Measurements from ENCODE around the gene IER5L. TPM values are rescaled to one million over a fixed set of nuclear protein-coding genes. Genes with fewer than 3 reads are reported as not detected.
"Not testable (repeated sequence)": the region's sequence is repeated elsewhere in the genome, so short reads cannot be mapped to it uniquely, and the experiment has no call there.

IER5L gene
- total RNA-seq, 4 donors from 2014 or later, result 10.9 to 16.1 (median 12.6) TPM

DNA sequence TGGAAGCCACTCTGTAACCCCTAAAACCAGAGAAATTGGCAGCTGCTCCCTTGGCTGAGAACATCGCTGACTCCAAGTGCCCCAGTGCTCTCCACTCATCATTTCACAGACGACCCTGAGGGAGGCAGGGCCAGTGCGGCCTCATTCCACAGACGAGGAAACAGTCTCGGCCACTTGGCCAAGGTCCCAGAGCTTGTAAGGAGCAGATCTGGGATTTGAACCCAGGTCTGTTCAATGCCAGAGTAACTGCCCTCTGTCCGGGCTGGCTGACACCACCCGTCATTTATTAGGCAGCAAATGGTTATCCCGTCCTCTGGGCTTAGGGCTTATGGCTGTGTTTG is 19.9 kb upstream of the IER5L start:
- H3K4me3 ChIP-seq (ENCODE audit: low read depth, poor library complexity, severe bottlenecking), result no peak overlapping the region
- no peak for DNase-seq (ENCODE audit: low spot score in 2 of 2)

DNA sequence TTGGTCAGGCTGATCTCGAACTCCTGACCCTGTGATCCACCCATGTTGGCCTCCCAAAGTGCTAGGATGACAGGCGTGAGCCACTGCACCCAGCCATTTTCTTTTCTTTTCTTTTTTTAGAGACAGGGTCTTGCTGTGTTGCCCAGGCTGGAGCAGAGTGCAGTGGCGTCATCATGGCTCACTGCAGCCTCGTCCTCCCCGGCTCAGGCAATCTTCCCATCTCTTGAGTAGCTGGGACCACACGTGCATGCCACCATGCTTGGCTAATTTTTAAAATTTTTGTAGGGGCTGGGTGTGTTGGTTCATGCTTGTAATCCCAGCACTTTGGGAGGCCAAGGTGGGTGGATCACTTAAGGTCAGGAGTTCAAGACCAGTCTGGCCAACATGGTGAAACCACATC is 19.0 kb upstream of the IER5L start:
- DNase-seq (ENCODE audit: low spot score in 2 of 2); intact Hi-C loops (cut with DNase I; ENCODE audit: low total_unique reads); H3K4me3 ChIP-seq (ENCODE audit: low read depth, poor library complexity, severe bottlenecking): not testable (repeated sequence)
- WGBS, 2 donors, result 91 to 92% methylated on average over 6 of the region's 6 CpGs

More for the DNA sequence above, 19.9 kb upstream of the IER5L start:
- intact Hi-C loops (cut with DNase I; ENCODE audit: low total_unique reads), result no loop called here
- TF ChIP-seq POLR2A (IDR thresholded peaks at IDR 0.05), result no peak
- TF ChIP-seq CTCF (IDR thresholded peaks at IDR 0.05), result no peak
- 35 to 40% methylated on average over 8 of the region's 8 CpGs for WGBS, 2 donors

DNA sequence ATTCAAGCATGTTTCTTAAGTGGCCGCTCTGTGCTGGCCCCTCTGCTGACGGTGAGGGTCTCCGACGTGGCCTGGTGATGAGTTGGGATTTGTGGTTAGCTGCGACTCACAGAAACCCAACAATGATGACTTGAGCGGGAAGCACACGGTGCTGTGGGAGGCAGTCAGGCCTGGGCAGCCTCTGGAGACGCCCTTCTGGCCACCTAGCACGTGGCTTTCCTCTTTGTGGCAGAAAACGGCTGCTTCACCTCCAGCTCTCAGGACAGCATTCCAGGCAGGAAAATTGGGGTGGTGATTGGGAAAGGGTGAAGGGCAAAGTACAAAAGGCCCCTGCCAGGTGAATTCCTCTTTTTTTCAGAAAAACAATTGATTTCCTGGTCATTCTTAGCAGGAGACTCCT is 17.5 kb upstream of the IER5L start:
- intact Hi-C loops (cut with DNase I; ENCODE audit: low total_unique reads), result no loop called here
- no peak for DNase-seq (ENCODE audit: low spot score in 2 of 2)
- no peak overlapping the region for H3K4me3 ChIP-seq (ENCODE audit: low read depth, poor library complexity, severe bottlenecking)
- WGBS, 2 donors, result 89 to 94% methylated on average over 10 of the region's 10 CpGs
- no peak for TF ChIP-seq POLR2A (IDR thresholded peaks at IDR 0.05)
- TF ChIP-seq CTCF (IDR thresholded peaks at IDR 0.05), result no peak

- no peak overlapping the region for H3K4me3 ChIP-seq (ENCODE audit: low read depth, poor library complexity, severe bottlenecking)
- intact Hi-C loops (cut with DNase I; ENCODE audit: low total_unique reads), result no loop called here
- no peak for DNase-seq (ENCODE audit: low spot score in 2 of 2)
- WGBS, 2 donors, result 59 to 84% methylated on average over 3 of the region's 3 CpGs
- no peak for TF ChIP-seq CTCF (IDR thresholded peaks at IDR 0.05)
- no peak for TF ChIP-seq POLR2A (IDR thresholded peaks at IDR 0.05)
Observed at GRCh38 chr9:129194221-129194620, 16.2 kb upstream of the IER5L start.

DNA sequence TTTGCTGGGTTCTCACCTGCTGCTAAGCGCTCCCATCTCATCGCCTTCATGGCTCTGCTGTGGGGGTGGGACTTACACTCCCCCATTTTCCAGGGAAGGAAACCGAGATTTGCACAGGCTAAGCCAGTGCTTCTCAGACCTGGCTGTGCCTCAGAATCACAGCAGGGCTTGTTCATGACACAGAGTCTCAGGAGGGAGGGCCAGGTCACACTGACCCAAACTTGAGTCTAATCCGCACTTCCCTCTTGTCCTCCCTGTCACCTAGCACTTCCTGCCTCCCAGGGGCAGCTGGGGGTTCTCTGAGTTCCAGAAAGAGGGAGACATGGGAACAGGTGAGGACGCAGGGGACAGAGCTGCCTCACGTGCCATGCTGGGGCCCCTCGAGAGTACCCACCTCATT is 15.6 kb upstream of the IER5L start:
- intact Hi-C loops (cut with DNase I; ENCODE audit: low total_unique reads), result no loop called here
- no peak for DNase-seq (ENCODE audit: low spot score in 2 of 2)
- WGBS, 2 donors, result 77 to 92% methylated on average over 6 to 7 of the region's 7 CpGs
- no peak overlapping the region for H3K4me3 ChIP-seq (ENCODE audit: low read depth, poor library complexity, severe bottlenecking)
- no peak for TF ChIP-seq POLR2A (IDR thresholded peaks at IDR 0.05)
- TF ChIP-seq CTCF (IDR thresholded peaks at IDR 0.05), result no peak

- DNase-seq (ENCODE audit: low spot score in 2 of 2), result no peak
- intact Hi-C loops (cut with DNase I; ENCODE audit: low total_unique reads), result no loop called here
- TF ChIP-seq POLR2A (IDR thresholded peaks at IDR 0.05) (no peak), CTCF (IDR thresholded peaks at IDR 0.05) (no peak)
- 87 to 88% methylated on average over 7 of the region's 7 CpGs for WGBS, 2 donors
- H3K4me3 ChIP-seq (ENCODE audit: low read depth, poor library complexity, severe bottlenecking), result no peak overlapping the region
Observed at GRCh38 chr9:129191234-129191633, 13.2 kb upstream of the IER5L start.

GRCh38 chr9:129189971-129190370 is 11.9 kb upstream of the IER5L start:
- WGBS, 2 donors, result 95 to 96% methylated on average over 8 of the region's 8 CpGs
- intact Hi-C loops (cut with DNase I; ENCODE audit: low total_unique reads); DNase-seq (ENCODE audit: low spot score in 2 of 2); H3K4me3 ChIP-seq (ENCODE audit: low read depth, poor library complexity, severe bottlenecking): not testable (repeated sequence)
